ENCODE results near the gene IRF8.

- TF ChIP-seq CTCF (IDR thresholded peaks at IDR 0.05) (no peak), POLR2A (IDR thresholded peaks at IDR 0.05) (no peak)
Measured at GRCh38 chr16:85924675-85925074, 25.7 kb downstream of the IRF8 start.
